Kidney epithelial cell (primary cell): ENCODE measurements around the gene TIMP3. TPM values are rescaled to one million over a fixed set of nuclear protein-coding genes. Genes with fewer than 3 reads are reported as not detected.

Experiments
- DNase-seq: peaks from one replicate; pipeline ENCODE4 v3.0.0-alpha.2; 2010; ENCODE audit warnings: low read depth
- H3K27me3 ChIP-seq: 2 replicates; pipeline ENCODE4 v1.6.0; 2011; ENCODE audit warnings: low read length; ENCODE audit not compliant: control insufficient read depth, insufficient read depth
- H3K36me3 ChIP-seq: 2 replicates; pipeline ENCODE4 v1.5.1; 2011; ENCODE audit warnings: low read length; ENCODE audit not compliant: control insufficient read depth, insufficient read depth
- H3K4me3 ChIP-seq: 2 replicates; pipeline ENCODE4 v1.5.1; 2011; ENCODE audit warnings: low read depth, mild to moderate bottlenecking, control low read depth, low read length
- total RNA-seq: library from RNA; depleted of rRNA; stranded (reverse); fragments of >200 nt; gene quantifications from 2 replicates; pipeline ENCODE4 v1.2.3, GENCODE V29; 2015
- TF ChIP-seq, protein P1 (sequence below): IDR thresholded peaks from 2 replicates; pipeline ENCODE4 v1.5.1; 2011; ENCODE audit warnings: mild to moderate bottlenecking, moderate library complexity, low read length, control low read depth, inconsistent platforms; ENCODE audit not compliant: insufficient read depth, poor library complexity, severe bottlenecking

Gene TIMP3
- total RNA-seq, 1 donor from 2014 or later: 45.6 TPM

DNA sequence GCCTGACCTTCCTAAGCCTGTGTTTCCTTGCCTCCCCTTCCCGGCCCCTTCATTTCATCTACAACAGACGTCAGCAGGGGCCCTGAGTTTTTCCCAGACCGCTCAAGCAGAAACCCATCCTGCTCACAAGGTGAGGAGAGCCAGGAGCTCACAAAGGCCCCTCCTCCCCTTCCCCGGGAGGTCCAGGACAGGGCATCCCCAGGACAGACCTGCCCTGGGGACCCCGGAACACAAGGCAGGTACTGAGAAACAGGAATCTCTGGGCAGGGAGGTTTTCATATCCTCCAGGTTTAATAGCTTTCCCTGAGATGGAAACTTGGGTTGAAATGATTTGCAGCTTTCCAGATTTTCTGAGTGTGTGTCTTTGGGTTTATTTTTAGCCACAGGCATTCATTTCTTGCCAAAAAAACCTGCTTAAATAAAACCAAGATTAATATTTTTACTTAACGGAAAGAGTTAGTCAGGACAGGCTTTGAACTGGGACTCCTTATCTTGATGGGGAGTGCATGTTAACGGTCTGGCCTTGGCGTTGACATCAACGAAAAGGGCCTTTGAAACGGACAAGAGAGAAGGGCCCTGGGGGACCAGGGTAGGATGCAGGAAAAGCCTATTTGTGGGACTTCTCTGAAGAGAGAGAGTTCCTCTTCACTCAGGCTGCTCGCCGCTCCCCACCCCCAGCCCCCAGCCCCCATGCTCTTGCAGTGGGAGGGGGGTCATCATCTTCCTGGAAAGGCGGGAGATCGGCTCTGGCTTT, 38.5 kb downstream of the TIMP3 start:
- Histone ChIP-seq H3K27me3 (no peaks in the 10 kb centered on the region), H3K36me3 (no peaks in the 10 kb centered on the region), H3K4me3 (no peak overlapping the region)
- TF ChIP-seq, protein P1, sequence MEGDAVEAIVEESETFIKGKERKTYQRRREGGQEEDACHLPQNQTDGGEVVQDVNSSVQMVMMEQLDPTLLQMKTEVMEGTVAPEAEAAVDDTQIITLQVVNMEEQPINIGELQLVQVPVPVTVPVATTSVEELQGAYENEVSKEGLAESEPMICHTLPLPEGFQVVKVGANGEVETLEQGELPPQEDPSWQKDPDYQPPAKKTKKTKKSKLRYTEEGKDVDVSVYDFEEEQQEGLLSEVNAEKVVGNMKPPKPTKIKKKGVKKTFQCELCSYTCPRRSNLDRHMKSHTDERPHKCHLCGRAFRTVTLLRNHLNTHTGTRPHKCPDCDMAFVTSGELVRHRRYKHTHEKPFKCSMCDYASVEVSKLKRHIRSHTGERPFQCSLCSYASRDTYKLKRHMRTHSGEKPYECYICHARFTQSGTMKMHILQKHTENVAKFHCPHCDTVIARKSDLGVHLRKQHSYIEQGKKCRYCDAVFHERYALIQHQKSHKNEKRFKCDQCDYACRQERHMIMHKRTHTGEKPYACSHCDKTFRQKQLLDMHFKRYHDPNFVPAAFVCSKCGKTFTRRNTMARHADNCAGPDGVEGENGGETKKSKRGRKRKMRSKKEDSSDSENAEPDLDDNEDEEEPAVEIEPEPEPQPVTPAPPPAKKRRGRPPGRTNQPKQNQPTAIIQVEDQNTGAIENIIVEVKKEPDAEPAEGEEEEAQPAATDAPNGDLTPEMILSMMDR: no peak
- no peak for DNase-seq

DNA sequence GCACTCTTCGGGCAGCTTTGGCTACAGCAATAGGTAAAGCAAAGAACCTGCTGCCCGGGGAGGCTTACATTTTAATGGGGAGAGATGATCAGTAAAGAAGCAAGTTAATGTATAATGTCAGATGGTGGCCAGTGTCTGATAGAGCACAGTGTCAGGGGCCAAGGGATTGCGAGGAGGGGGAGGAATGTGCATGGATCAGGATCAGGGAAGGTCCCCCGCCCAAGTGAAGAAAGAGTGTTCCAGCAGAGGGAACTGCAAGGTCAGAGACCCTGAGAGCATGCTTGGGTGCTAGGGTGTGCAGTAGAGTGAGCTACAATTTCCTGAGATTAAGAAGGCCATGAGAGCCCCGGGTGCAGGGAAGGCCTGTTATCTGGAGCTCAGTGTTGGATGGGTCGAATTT, 39.7 kb downstream of the TIMP3 start:
- Histone ChIP-seq H3K4me3 (no peak overlapping the region), H3K36me3 (no peaks in the 10 kb centered on the region), H3K27me3 (no peaks in the 10 kb centered on the region)
- no peak for DNase-seq
- TF ChIP-seq, protein P1: no peak

DNA sequence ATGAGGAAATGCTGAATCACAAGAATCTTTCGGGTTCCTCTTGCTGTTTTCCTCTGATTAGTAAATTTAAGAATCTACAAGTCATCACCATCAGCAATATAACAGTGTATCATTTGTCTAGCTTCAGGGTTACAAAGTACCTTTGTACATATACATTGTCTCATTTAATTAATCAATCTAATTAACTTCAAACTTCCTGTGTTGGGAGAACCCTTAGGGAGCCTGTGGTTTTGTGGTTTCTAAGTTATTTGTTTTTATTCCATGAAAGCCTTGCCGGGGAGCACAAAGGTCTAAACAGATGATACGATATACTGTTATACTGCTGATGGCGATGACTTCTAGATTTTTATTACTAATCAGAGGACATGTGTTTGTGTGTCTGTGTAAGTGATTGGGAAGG, 41.0 kb downstream of the TIMP3 start:
- no peak for DNase-seq
- Histone ChIP-seq H3K4me3 (no peak overlapping the region), H3K36me3 (no peaks in the 10 kb centered on the region), H3K27me3 (no peaks in the 10 kb centered on the region)
- TF ChIP-seq, protein P1: no peak

DNA sequence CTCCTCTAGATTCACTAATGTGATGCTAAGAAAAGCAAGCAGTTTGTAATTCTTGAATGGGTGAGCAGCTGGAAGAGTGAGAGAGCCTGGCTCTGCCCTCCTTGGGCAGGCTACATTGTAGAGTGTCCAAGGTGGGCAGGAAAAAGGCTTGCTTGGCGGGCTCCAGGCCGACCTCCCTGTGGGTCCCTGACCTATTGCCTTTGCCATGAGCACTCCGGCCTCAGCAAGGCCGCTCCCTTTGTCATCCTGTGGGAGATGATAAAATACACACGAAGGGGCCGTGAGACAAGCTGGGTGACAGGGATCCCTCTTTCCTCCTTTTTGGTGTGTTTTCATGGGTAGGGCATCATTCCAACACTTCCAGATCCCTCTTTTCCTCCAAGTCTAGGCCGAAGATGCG, 41.8 kb downstream of the TIMP3 start:
- H3K4me3 ChIP-seq: no peak overlapping the region
- no peaks in the 10 kb centered on the region for H3K36me3 ChIP-seq
- no peak for DNase-seq
- TF ChIP-seq, protein P1: no peak
- H3K27me3 ChIP-seq: no peaks in the 10 kb centered on the region

DNA sequence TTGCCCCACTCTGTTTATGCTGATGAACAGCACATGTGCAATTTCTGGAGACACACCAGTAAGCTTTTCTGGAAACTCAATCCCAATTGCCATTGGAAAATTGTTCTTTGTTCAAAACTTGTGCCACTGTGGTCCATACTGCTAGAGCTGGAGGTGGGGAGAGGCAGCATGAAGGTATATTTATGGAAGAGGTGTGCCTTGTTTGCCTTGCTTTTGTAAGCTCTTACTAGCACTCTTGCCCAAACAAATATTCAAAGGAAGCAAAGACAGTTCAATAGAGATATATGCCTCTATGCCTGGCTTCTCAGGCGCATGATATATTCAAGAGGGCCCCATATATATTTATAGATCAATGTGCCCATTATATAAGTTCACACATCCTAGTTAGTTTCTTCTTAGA, 42.7 kb downstream of the TIMP3 start:
- no peaks in the 10 kb centered on the region for H3K36me3 ChIP-seq
- no peak for DNase-seq
- H3K4me3 ChIP-seq: no peak overlapping the region
- TF ChIP-seq, protein P1: no peak
- H3K27me3 ChIP-seq: no peaks in the 10 kb centered on the region

DNA sequence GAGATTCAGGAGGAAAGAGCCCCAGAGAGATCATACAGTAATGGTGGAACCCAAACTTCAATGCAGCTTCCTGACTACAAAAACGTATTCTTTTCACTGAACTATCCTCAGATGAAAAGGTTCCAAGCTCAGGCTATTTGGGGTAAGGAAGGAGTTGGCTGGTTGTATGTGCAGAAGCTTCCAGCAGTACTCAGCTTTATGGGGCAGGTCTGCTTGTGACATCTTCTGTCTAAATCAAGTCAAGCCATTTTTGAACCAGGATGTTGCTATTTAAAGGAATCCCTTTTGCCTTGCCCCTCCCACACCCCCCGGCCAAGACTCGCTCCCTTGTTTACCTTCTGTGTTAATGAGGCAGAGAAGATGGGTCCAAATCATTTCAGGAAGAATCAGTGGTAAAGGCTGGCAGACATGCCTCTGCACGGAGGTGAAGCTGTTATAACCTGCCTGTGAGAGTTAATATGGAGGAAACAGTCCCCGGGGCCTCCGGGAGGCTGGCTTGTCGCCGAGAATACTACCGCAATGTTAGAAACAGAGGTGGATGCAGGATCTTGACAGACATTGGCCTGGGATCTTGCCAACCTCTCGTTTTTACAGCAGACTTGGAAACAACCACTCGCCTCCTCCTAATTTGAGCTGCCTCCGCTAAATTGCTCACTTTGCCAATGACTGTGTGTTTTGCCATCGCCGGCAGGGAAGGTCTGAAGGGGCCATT, 45.4 kb downstream of the TIMP3 start:
- TF ChIP-seq, protein P1: no peak
- no peaks in the 10 kb centered on the region for H3K27me3 ChIP-seq
- no peaks in the 10 kb centered on the region for H3K36me3 ChIP-seq
- H3K4me3 ChIP-seq: no peak overlapping the region
- DNase-seq: no peak
